ENCODE data around the gene CYTH4.

DNA sequence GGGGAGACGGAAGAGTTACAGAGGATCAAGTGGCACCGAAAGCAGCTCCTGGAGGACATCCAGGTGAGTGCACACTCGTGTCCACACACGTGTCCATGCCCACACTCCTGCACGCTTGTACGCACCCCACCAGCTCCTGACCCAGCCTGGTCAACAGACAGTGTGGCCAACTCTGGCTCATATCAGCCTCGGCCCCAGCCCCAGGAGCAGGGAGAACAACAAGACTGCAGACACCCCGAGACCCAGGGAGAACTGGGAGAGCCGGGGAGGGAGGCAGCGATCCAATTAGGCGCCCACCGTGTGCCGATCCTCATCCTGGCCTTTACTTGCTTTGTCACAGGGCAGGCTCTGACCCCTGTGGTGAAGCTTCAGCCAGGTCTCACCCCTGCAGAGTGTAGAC, 10.3 kb downstream of the CYTH4 start:
- TF ChIP-seq EP300 (IDR thresholded peaks at IDR 0.05) = no peak
- no peak for TF ChIP-seq POLR2A (IDR thresholded peaks at IDR 0.05)
- TF ChIP-seq, protein P1, sequence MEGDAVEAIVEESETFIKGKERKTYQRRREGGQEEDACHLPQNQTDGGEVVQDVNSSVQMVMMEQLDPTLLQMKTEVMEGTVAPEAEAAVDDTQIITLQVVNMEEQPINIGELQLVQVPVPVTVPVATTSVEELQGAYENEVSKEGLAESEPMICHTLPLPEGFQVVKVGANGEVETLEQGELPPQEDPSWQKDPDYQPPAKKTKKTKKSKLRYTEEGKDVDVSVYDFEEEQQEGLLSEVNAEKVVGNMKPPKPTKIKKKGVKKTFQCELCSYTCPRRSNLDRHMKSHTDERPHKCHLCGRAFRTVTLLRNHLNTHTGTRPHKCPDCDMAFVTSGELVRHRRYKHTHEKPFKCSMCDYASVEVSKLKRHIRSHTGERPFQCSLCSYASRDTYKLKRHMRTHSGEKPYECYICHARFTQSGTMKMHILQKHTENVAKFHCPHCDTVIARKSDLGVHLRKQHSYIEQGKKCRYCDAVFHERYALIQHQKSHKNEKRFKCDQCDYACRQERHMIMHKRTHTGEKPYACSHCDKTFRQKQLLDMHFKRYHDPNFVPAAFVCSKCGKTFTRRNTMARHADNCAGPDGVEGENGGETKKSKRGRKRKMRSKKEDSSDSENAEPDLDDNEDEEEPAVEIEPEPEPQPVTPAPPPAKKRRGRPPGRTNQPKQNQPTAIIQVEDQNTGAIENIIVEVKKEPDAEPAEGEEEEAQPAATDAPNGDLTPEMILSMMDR (IDR thresholded peaks at IDR 0.05) = no peak
- no peak for TF ChIP-seq POLR2AphosphoS5 (IDR thresholded peaks at IDR 0.05)

All from upper lobe of left lung (tissue), 4 donors.